GM23338 (cell line): ENCODE measurements around the gene MLANA. TPM values are rescaled to one million over a fixed set of nuclear protein-coding genes. Genes with fewer than 3 reads are reported as not detected.

Experiments
- ATAC-seq: fragments of 200-7000 bp; cut with Tn5 transposase; 3 replicates; pipeline ENCODE4 v1.9.1; 2020
- DNase-seq: peaks from one replicate; pipeline ENCODE4 v3.0.0-alpha.2; 2015; ENCODE audit warnings: low spot score
- H2AFZ ChIP-seq: fragments of 200-600 bp; sonication (generic); 2 replicates; pipeline ENCODE4 v1.8.0; 2016; ENCODE audit warnings: antibody characterized with exemption, mild to moderate bottlenecking, moderate library complexity
- H3F3A ChIP-seq: fragments of 200-600 bp; sonication (generic); replicated peaks from 2 replicates; pipeline ENCODE4 v1.8.0; 2017; ENCODE audit warnings: antibody characterized with exemption, mixed run types, low read depth
- H3K27ac ChIP-seq: fragments of 200-600 bp; sonication (generic); 2 replicates; pipeline ENCODE4 v1.6.1; 2016; ENCODE audit warnings: low read depth
- H3K27me3 ChIP-seq: fragments of 200-600 bp; sonication (generic); 2 replicates; pipeline ENCODE4 v1.8.0; 2016; ENCODE audit warnings: mild to moderate bottlenecking, mixed run types, moderate library complexity; ENCODE audit not compliant: insufficient read depth
- H3K36me3 ChIP-seq: fragments of 200-600 bp; sonication (generic); 2 replicates; pipeline ENCODE4 v1.8.0; 2016; ENCODE audit warnings: mild to moderate bottlenecking; ENCODE audit not compliant: insufficient read depth
- H3K4me1 ChIP-seq: fragments of 200-600 bp; sonication (generic); 2 replicates; pipeline ENCODE4 v1.8.0; 2016; ENCODE audit warnings: mild to moderate bottlenecking, moderate library complexity; ENCODE audit not compliant: insufficient read depth
- H3K4me2 ChIP-seq: fragments of 200-600 bp; sonication (generic); 2 replicates; pipeline ENCODE4 v1.7.1; 2017; ENCODE audit warnings: mixed run types
- H3K4me3 ChIP-seq: fragments of 200-600 bp; sonication (generic); 2 replicates; pipeline ENCODE4 v1.6.1; 2016; ENCODE audit warnings: mixed run types
- H3K79me2 ChIP-seq: fragments of 200-600 bp; sonication (generic); replicated peaks from 2 replicates; pipeline ENCODE4 v1.8.0; 2017; ENCODE audit warnings: mild to moderate bottlenecking; ENCODE audit not compliant: insufficient read depth
- H3K9me2 ChIP-seq: fragments of 200-600 bp; sonication (generic); 2 replicates; pipeline ENCODE4 v1.8.0; 2017; ENCODE audit not compliant: insufficient read depth
- H4K20me1 ChIP-seq: fragments of 200-600 bp; sonication (generic); replicated peaks from 2 replicates; pipeline ENCODE4 v1.8.0; 2017; ENCODE audit warnings: mild to moderate bottlenecking; ENCODE audit not compliant: insufficient read depth
- H3K27ac Mint-ChIP-seq: 2 replicates; pipeline ENCODE4 v1.8.0; 2020; ENCODE audit warnings: inconsistent platforms, mild to moderate bottlenecking, moderate library complexity, mixed read lengths
- H3K27me3 Mint-ChIP-seq: 3 replicates; pipeline ENCODE4 v1.8.0; 2022; ENCODE audit warnings: low read depth, mild to moderate bottlenecking, moderate library complexity, mixed read lengths, inconsistent platforms; ENCODE audit not compliant: insufficient read depth, poor library complexity
- H3K36me3 Mint-ChIP-seq: 3 replicates; pipeline ENCODE4 v1.8.0; 2021; ENCODE audit warnings: low read depth, mild to moderate bottlenecking, inconsistent platforms, moderate library complexity, mixed read lengths
- H3K4me1 Mint-ChIP-seq: 3 replicates; pipeline ENCODE4 v1.8.0; 2020; ENCODE audit warnings: mild to moderate bottlenecking, inconsistent platforms, mixed read lengths
- H3K4me3 Mint-ChIP-seq: 3 replicates; pipeline ENCODE4 v1.8.0; 2021; ENCODE audit warnings: moderate library complexity, mild to moderate bottlenecking, inconsistent platforms, mixed read lengths
- H3K9me3 Mint-ChIP-seq: 3 replicates; pipeline ENCODE4 v1.8.0; 2020; ENCODE audit warnings: moderate library complexity, mild to moderate bottlenecking, inconsistent platforms, mixed read lengths
- CREB1 ChIP-seq: fragments of 250-450 bp; sonication (Bioruptor Pico); IDR thresholded peaks from 2 replicates; pipeline ENCODE4 v1.5.0; 2020; ENCODE audit warnings: low read depth, mild to moderate bottlenecking, moderate library complexity
- ETS1 ChIP-seq: IDR thresholded peaks from 2 replicates; pipeline ENCODE4 v1.6.1; 2016; ENCODE audit warnings: antibody characterized with exemption
- EZH2 ChIP-seq: fragments of 200-600 bp; sonication (generic); IDR thresholded peaks from one replicate; pipeline ENCODE4 v1.8.0; 2017; ENCODE audit warnings: antibody characterized with exemption, mild to moderate bottlenecking, low read depth; ENCODE audit not compliant: unreplicated experiment
- EZH2phosphoT487 ChIP-seq: fragments of 200-600 bp; sonication (generic); IDR thresholded peaks from one replicate; pipeline ENCODE4 v1.8.1; 2018; ENCODE audit warnings: antibody characterized with exemption; ENCODE audit not compliant: unreplicated experiment
- JUNB ChIP-seq: IDR thresholded peaks from one replicate; pipeline ENCODE4 v1.6.1; 2016; ENCODE audit warnings: antibody characterized with exemption; ENCODE audit not compliant: unreplicated experiment
- NANOG ChIP-seq: IDR thresholded peaks from 2 replicates; pipeline ENCODE4 v1.6.1; 2016; ENCODE audit warnings: antibody characterized with exemption, borderline replicate concordance
- POLR2AphosphoS5 ChIP-seq: IDR thresholded peaks from 2 replicates; pipeline ENCODE4 v1.6.1; 2016; ENCODE audit warnings: antibody characterized with exemption, low read depth
- STAT1 ChIP-seq: IDR thresholded peaks from one replicate; pipeline ENCODE4 v1.6.1; 2016; ENCODE audit warnings: antibody characterized with exemption; ENCODE audit not compliant: unreplicated experiment
- ZNF331 ChIP-seq: fragments of 250-450 bp; sonication (Bioruptor Pico); IDR thresholded peaks from 2 replicates; pipeline ENCODE4 v1.5.0; 2020; ENCODE audit warnings: low read depth, mild to moderate bottlenecking, moderate library complexity
- polyA plus RNA-seq: library from polyadenylated mRNA; unstranded; fragments of >200 nt; fragmentation: Nextera tagmentation; extraction: Ambion mirVana; gene quantifications from 2 replicates; pipeline ENCODE4 v1.2.1, GENCODE V29; 2016
- total RNA-seq: library from RNA; depleted of rRNA; stranded (reverse); fragments of >200 nt; shearing (Covaris generic); gene quantifications from 2 replicates; pipeline ENCODE4 v1.2.3, GENCODE V29; 2014
- TF ChIP-seq, protein P1 (sequence below): IDR thresholded peaks from one replicate; pipeline ENCODE4 v1.6.1; 2018; ENCODE audit warnings: antibody characterized with exemption; ENCODE audit not compliant: unreplicated experiment
- TF ChIP-seq, protein P2 (sequence below), 2 experiments: fragments of 200-600 bp in 1 of 2; sonication (generic) in 1 of 2; conservative IDR thresholded peaks; 2 replicates each; pipeline versions ENCODE4 v1.5.1 to v1.6.1; 2016 to 2017; ENCODE audit warnings: antibody characterized with exemption in 2 of 2, low read depth in 2 of 2, mild to moderate bottlenecking in 2 of 2, moderate library complexity in 1 of 2
- TF ChIP-seq, protein P3 (sequence below): fragments of 250-450 bp; sonication (Bioruptor Pico); IDR thresholded peaks from 2 replicates; pipeline ENCODE4 v1.5.0; 2020; ENCODE audit warnings: mild to moderate bottlenecking, moderate library complexity

The MLANA gene
- total and polyA plus RNA-seq, 2 experiments from 2014 or later = not detected

GRCh38 chr9:5895782-5896181 is 5.1 kb downstream of the MLANA start:
- Histone ChIP-seq H3K79me2 (no peaks in the 10 kb centered on the region), H3K27ac (no peak overlapping the region), H3K36me3 (no peaks in the 10 kb centered on the region), H3K4me2 (no peak overlapping the region), H3K4me3 (no peak overlapping the region), H3F3A (no peaks in the 10 kb centered on the region), H2AFZ (no peak overlapping the region), H3K27me3 (no peaks in the 10 kb centered on the region), H3K9me2 (no peaks in the 10 kb centered on the region), H3K4me1 (no peaks in the 10 kb centered on the region), H4K20me1 (no peaks in the 10 kb centered on the region)
- Mint-ChIP-seq H3K27me3 (peaks cover 2% of the 10 kb centered on the region), H3K27ac (no peak overlapping the region), H3K4me1 (no peaks in the 10 kb centered on the region), H3K36me3 (no peaks in the 10 kb centered on the region), H3K9me3 (no peaks in the 10 kb centered on the region), H3K4me3 (no peak overlapping the region)
- ATAC-seq = no peak
- no peak for DNase-seq
- TF ChIP-seq CREB1 (no peak), STAT1 (no peak), ETS1 (no peak), EZH2 (no peak), POLR2AphosphoS5 (no peak), EZH2phosphoT487 (no peak), ZNF331 (CRISPR knock-in tag) (no peak), JUNB (no peak), NANOG (no peak)
- TF ChIP-seq, protein P1, sequence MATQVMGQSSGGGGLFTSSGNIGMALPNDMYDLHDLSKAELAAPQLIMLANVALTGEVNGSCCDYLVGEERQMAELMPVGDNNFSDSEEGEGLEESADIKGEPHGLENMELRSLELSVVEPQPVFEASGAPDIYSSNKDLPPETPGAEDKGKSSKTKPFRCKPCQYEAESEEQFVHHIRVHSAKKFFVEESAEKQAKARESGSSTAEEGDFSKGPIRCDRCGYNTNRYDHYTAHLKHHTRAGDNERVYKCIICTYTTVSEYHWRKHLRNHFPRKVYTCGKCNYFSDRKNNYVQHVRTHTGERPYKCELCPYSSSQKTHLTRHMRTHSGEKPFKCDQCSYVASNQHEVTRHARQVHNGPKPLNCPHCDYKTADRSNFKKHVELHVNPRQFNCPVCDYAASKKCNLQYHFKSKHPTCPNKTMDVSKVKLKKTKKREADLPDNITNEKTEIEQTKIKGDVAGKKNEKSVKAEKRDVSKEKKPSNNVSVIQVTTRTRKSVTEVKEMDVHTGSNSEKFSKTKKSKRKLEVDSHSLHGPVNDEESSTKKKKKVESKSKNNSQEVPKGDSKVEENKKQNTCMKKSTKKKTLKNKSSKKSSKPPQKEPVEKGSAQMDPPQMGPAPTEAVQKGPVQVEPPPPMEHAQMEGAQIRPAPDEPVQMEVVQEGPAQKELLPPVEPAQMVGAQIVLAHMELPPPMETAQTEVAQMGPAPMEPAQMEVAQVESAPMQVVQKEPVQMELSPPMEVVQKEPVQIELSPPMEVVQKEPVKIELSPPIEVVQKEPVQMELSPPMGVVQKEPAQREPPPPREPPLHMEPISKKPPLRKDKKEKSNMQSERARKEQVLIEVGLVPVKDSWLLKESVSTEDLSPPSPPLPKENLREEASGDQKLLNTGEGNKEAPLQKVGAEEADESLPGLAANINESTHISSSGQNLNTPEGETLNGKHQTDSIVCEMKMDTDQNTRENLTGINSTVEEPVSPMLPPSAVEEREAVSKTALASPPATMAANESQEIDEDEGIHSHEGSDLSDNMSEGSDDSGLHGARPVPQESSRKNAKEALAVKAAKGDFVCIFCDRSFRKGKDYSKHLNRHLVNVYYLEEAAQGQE = no peak
- TF ChIP-seq, protein P2, sequence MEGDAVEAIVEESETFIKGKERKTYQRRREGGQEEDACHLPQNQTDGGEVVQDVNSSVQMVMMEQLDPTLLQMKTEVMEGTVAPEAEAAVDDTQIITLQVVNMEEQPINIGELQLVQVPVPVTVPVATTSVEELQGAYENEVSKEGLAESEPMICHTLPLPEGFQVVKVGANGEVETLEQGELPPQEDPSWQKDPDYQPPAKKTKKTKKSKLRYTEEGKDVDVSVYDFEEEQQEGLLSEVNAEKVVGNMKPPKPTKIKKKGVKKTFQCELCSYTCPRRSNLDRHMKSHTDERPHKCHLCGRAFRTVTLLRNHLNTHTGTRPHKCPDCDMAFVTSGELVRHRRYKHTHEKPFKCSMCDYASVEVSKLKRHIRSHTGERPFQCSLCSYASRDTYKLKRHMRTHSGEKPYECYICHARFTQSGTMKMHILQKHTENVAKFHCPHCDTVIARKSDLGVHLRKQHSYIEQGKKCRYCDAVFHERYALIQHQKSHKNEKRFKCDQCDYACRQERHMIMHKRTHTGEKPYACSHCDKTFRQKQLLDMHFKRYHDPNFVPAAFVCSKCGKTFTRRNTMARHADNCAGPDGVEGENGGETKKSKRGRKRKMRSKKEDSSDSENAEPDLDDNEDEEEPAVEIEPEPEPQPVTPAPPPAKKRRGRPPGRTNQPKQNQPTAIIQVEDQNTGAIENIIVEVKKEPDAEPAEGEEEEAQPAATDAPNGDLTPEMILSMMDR (conservative IDR thresholded peaks at IDR 0.05; ENCODE audit: low read depth in 2 of 2) = no peak
- TF ChIP-seq, protein P3, sequence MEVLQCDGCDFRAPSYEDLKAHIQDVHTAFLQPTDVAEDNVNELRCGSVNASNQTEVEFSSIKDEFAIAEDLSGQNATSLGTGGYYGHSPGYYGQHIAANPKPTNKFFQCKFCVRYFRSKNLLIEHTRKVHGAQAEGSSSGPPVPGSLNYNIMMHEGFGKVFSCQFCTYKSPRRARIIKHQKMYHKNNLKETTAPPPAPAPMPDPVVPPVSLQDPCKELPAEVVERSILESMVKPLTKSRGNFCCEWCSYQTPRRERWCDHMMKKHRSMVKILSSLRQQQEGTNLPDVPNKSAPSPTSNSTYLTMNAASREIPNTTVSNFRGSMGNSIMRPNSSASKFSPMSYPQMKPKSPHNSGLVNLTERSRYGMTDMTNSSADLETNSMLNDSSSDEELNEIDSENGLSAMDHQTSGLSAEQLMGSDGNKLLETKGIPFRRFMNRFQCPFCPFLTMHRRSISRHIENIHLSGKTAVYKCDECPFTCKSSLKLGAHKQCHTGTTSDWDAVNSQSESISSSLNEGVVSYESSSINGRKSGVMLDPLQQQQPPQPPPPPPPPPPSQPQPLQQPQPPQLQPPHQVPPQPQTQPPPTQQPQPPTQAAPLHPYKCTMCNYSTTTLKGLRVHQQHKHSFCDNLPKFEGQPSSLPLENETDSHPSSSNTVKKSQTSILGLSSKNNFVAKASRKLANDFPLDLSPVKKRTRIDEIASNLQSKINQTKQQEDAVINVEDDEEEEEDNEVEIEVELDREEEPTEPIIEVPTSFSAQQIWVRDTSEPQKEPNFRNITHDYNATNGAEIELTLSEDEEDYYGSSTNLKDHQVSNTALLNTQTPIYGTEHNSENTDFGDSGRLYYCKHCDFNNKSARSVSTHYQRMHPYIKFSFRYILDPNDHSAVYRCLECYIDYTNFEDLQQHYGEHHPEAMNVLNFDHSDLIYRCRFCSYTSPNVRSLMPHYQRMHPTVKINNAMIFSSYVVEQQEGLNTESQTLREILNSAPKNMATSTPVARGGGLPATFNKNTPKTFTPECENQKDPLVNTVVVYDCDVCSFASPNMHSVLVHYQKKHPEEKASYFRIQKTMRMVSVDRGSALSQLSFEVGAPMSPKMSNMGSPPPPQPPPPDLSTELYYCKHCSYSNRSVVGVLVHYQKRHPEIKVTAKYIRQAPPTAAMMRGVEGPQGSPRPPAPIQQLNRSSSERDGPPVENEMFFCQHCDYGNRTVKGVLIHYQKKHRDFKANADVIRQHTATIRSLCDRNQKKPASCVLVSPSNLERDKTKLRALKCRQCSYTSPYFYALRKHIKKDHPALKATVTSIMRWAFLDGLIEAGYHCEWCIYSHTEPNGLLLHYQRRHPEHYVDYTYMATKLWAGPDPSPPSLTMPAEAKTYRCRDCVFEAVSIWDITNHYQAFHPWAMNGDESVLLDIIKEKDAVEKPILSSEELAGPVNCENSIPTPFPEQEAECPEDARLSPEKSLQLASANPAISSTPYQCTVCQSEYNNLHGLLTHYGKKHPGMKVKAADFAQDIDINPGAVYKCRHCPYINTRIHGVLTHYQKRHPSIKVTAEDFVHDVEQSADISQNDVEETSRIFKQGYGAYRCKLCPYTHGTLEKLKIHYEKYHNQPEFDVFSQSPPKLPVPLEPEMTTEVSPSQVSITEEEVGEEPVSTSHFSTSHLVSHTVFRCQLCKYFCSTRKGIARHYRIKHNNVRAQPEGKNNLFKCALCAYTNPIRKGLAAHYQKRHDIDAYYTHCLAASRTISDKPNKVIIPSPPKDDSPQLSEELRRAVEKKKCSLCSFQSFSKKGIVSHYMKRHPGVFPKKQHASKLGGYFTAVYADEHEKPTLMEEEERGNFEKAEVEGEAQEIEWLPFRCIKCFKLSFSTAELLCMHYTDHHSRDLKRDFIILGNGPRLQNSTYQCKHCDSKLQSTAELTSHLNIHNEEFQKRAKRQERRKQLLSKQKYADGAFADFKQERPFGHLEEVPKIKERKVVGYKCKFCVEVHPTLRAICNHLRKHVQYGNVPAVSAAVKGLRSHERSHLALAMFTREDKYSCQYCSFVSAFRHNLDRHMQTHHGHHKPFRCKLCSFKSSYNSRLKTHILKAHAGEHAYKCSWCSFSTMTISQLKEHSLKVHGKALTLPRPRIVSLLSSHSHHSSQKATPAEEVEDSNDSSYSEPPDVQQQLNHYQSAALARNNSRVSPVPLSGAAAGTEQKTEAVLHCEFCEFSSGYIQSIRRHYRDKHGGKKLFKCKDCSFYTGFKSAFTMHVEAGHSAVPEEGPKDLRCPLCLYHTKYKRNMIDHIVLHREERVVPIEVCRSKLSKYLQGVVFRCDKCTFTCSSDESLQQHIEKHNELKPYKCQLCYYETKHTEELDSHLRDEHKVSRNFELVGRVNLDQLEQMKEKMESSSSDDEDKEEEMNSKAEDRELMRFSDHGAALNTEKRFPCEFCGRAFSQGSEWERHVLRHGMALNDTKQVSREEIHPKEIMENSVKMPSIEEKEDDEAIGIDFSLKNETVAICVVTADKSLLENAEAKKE (CRISPR knock-in tag) = no peak
